ENCODE data around the gene INPP5A.

INPP5A gene

GRCh38 chr10:132803416-132804210 is 266.0 kb downstream of the INPP5A start:
- DNase-seq (no peak), ATAC-seq (no peak)
- H3K36me3 Mint-ChIP-seq (ENCODE audit: low read depth) = no peaks in the 10 kb centered on the region
- no peak overlapping the region for H3K4me3 Mint-ChIP-seq
- H3K4me1 Mint-ChIP-seq = no peaks in the 10 kb centered on the region
- H3K27ac Mint-ChIP-seq = no peak overlapping the region
- H3K9me3 Mint-ChIP-seq = no peaks in the 10 kb centered on the region
- no peaks in the 10 kb centered on the region for H3K27me3 Mint-ChIP-seq

- H3K27me3 Mint-ChIP-seq = no peaks in the 10 kb centered on the region
- no peak overlapping the region for H3K27ac Mint-ChIP-seq
- no peak overlapping the region for H3K4me3 Mint-ChIP-seq
- H3K4me1 Mint-ChIP-seq = no peaks in the 10 kb centered on the region
- no peak for ATAC-seq
- H3K9me3 Mint-ChIP-seq = no peaks in the 10 kb centered on the region
- no peaks in the 10 kb centered on the region for H3K36me3 Mint-ChIP-seq (ENCODE audit: low read depth)
- DNase-seq = no peak
Measured at GRCh38 chr10:132804287-132804686, 266.7 kb downstream of the INPP5A start.

GRCh38 chr10:132804785-132805426 is 267.3 kb downstream of the INPP5A start:
- Mint-ChIP-seq H3K9me3 (no peaks in the 10 kb centered on the region), H3K36me3 (ENCODE audit: low read depth) (no peaks in the 10 kb centered on the region), H3K27me3 (no peaks in the 10 kb centered on the region), H3K4me1 (no peaks in the 10 kb centered on the region), H3K4me3 (no peak overlapping the region), H3K27ac (no peak overlapping the region)
- no peak for ATAC-seq
- no peak for DNase-seq

GRCh38 chr10:132805599-132805998 is 268.0 kb downstream of the INPP5A start:
- Mint-ChIP-seq H3K4me1 (no peaks in the 10 kb centered on the region), H3K36me3 (ENCODE audit: low read depth) (no peaks in the 10 kb centered on the region), H3K27me3 (no peaks in the 10 kb centered on the region)

GRCh38 chr10:132806110-132806509 is 268.5 kb downstream of the INPP5A start:
- Mint-ChIP-seq H3K4me3 (no peak overlapping the region), H3K27ac (no peak overlapping the region), H3K4me1 (no peaks in the 10 kb centered on the region), H3K9me3 (no peaks in the 10 kb centered on the region), H3K36me3 (ENCODE audit: low read depth) (no peaks in the 10 kb centered on the region), H3K27me3 (no peaks in the 10 kb centered on the region)
- no peak for DNase-seq
- ATAC-seq = no peak

More at GRCh38 chr10:132805599-132805998, 268.0 kb downstream of the INPP5A start:
- Mint-ChIP-seq H3K4me3 (no peak overlapping the region), H3K9me3 (no peaks in the 10 kb centered on the region), H3K27ac (no peak overlapping the region)
- DNase-seq = no peak
- no peak for ATAC-seq

GRCh38 chr10:132806561-132807003 is 269.0 kb downstream of the INPP5A start:
- no peak for ATAC-seq
- Mint-ChIP-seq H3K4me1 (no peaks in the 10 kb centered on the region), H3K27me3 (no peaks in the 10 kb centered on the region), H3K9me3 (no peaks in the 10 kb centered on the region), H3K36me3 (ENCODE audit: low read depth) (no peaks in the 10 kb centered on the region), H3K27ac (no peak overlapping the region), H3K4me3 (no peak overlapping the region)
- no peak for DNase-seq

GRCh38 chr10:132807621-132808049 is 270.0 kb downstream of the INPP5A start:
- Mint-ChIP-seq H3K27ac (no peak overlapping the region), H3K36me3 (ENCODE audit: low read depth) (no peaks in the 10 kb centered on the region), H3K4me1 (no peaks in the 10 kb centered on the region), H3K4me3 (no peak overlapping the region), H3K27me3 (no peaks in the 10 kb centered on the region), H3K9me3 (no peaks in the 10 kb centered on the region)
- no peak for DNase-seq
- ATAC-seq = no peak

GRCh38 chr10:132808383-132809231 is 271.0 kb downstream of the INPP5A start:
- ATAC-seq (no peak), DNase-seq (no peak)
- Mint-ChIP-seq H3K27me3 (no peaks in the 10 kb centered on the region), H3K27ac (no peak overlapping the region), H3K36me3 (ENCODE audit: low read depth) (no peaks in the 10 kb centered on the region), H3K4me1 (no peaks in the 10 kb centered on the region), H3K4me3 (no peak overlapping the region), H3K9me3 (no peaks in the 10 kb centered on the region)

GRCh38 chr10:132809232-132810140 is 271.9 kb downstream of the INPP5A start:
- DNase-seq = no peak
- no peak overlapping the region for H3K27ac Mint-ChIP-seq
- H3K9me3 Mint-ChIP-seq = no peaks in the 10 kb centered on the region

GRCh38 chr10:132810141-132810806 is 272.7 kb downstream of the INPP5A start:
- ATAC-seq = no peak
- H3K27ac Mint-ChIP-seq = no peak overlapping the region
- H3K27me3 Mint-ChIP-seq = no peaks in the 10 kb centered on the region
- H3K4me1 Mint-ChIP-seq = no peaks in the 10 kb centered on the region
- H3K36me3 Mint-ChIP-seq (ENCODE audit: low read depth) = no peaks in the 10 kb centered on the region
- H3K4me3 Mint-ChIP-seq = no peak overlapping the region
- H3K9me3 Mint-ChIP-seq = no peaks in the 10 kb centered on the region
- no peak for DNase-seq

More at GRCh38 chr10:132809232-132810140, 271.9 kb downstream of the INPP5A start:
- Mint-ChIP-seq H3K36me3 (ENCODE audit: low read depth) (no peaks in the 10 kb centered on the region), H3K4me3 (no peak overlapping the region), H3K4me1 (no peaks in the 10 kb centered on the region), H3K27me3 (no peaks in the 10 kb centered on the region)
- ATAC-seq = no peak

- H3K4me3 Mint-ChIP-seq = no peak overlapping the region
- H3K9me3 Mint-ChIP-seq = no peaks in the 10 kb centered on the region
- ATAC-seq = no peak
- H3K4me1 Mint-ChIP-seq = no peaks in the 10 kb centered on the region
- peaks cover 3% of the 10 kb centered on the region for H3K27me3 Mint-ChIP-seq
- no peak overlapping the region for H3K27ac Mint-ChIP-seq
- no peak for DNase-seq
- H3K36me3 Mint-ChIP-seq (ENCODE audit: low read depth) = no peaks in the 10 kb centered on the region
Measured at GRCh38 chr10:132810807-132811700, 273.5 kb downstream of the INPP5A start.

GRCh38 chr10:132811891-132812481 is 274.4 kb downstream of the INPP5A start:
- DNase-seq (no peak), ATAC-seq (no peak)
- Mint-ChIP-seq H3K27me3 (peaks cover 6% of the 10 kb centered on the region), H3K4me3 (no peak overlapping the region), H3K36me3 (ENCODE audit: low read depth) (no peaks in the 10 kb centered on the region), H3K27ac (no peak overlapping the region), H3K9me3 (no peaks in the 10 kb centered on the region), H3K4me1 (no peaks in the 10 kb centered on the region)
